Muscle of leg (tissue), 9 donors: ENCODE data around the gene MCIDAS. TPM values are rescaled to one million over a fixed set of nuclear protein-coding genes. Genes with fewer than 3 reads are reported as not detected.

Source experiments
- polyA plus RNA-seq, 8 donors: library from polyadenylated mRNA; unstranded; fragments of 120-200 nt; gene quantifications; one replicate each; pipeline versions ENCODE4 v1.2.1 to v1.2.3, GENCODE V29; 2013; ENCODE audit warnings: inconsistent platforms in 1 of 8, low replicate concordance in 1 of 8; ENCODE audit not compliant: insufficient read length in 8 of 8, insufficient read depth in 1 of 8
- total RNA-seq: library from RNA; stranded (reverse); fragments of 120-200 nt; gene quantifications from one replicate; pipeline ENCODE4 v1.2.4, GENCODE V29; 2013

The MCIDAS gene
- total and polyA plus RNA-seq, 9 donors, result 0.18 TPM; not detected in 8

Other genes with a start within 250 kb of the MCIDAS start
- gene ESM1, start 241.7 kb downstream of the MCIDAS start, total RNA-seq, result 2.8 TPM
- 1 to 10 TPM; 2.7 to 5.8 (median 3.7) TPM for gene ESM1, start 241.7 kb downstream of the MCIDAS start, polyA plus RNA-seq
- gene GZMK, start 203.1 kb downstream of the MCIDAS start, total RNA-seq, result 0.09 TPM
- under 1 TPM in 4 of 8 donors, not detected in 4; 0.13 to 0.46 (median 0.19) TPM for gene GZMK, start 203.1 kb downstream of the MCIDAS start, polyA plus RNA-seq
- gene GZMA, start 124.7 kb downstream of the MCIDAS start, total RNA-seq, result 0.75 TPM
- 1 to 10 TPM in 3 of 8 donors, under 1 TPM in 4, not detected in 1; 0.25 to 2.1 (median 0.94) TPM for gene GZMA, start 124.7 kb downstream of the MCIDAS start, polyA plus RNA-seq
- 78.1 TPM for gene GPX8, start 67.1 kb downstream of the MCIDAS start, total RNA-seq
- gene GPX8, start 67.1 kb downstream of the MCIDAS start, polyA plus RNA-seq, result 100 to 1,000 TPM in 2 of 8 donors, 10 to 100 TPM in 6; 50.4 to 105 (median 62.7) TPM
- not detected for gene CDC20B, start 54.1 kb downstream of the MCIDAS start, total RNA-seq
- gene CDC20B, start 54.1 kb downstream of the MCIDAS start, polyA plus RNA-seq, result under 1 TPM in 4 of 8 donors, not detected in 4; 0.08 to 0.78 (median 0.11) TPM
- gene CCNO, start 6.3 kb upstream of the MCIDAS start, total RNA-seq, result 0.04 TPM
- gene CCNO, start 6.3 kb upstream of the MCIDAS start, polyA plus RNA-seq, result under 1 TPM; 0.12 to 0.79 (median 0.29) TPM
- gene DHX29, start 80.4 kb upstream of the MCIDAS start, total RNA-seq, result 26.6 TPM
- gene DHX29, start 80.4 kb upstream of the MCIDAS start, polyA plus RNA-seq, result 10 to 100 TPM; 20.1 to 29.7 (median 26.0) TPM
- 73.1 TPM for gene MTREX, start 80.7 kb upstream of the MCIDAS start, total RNA-seq
- gene MTREX, start 80.7 kb upstream of the MCIDAS start, polyA plus RNA-seq, result 10 to 100 TPM; 43.9 to 73.0 (median 61.9) TPM